T follicular helper cell (primary cell): ENCODE data around the gene SLC27A1.
"Not testable (repeated sequence)": the region's sequence is repeated elsewhere in the genome, so short reads cannot be mapped to it uniquely, and the experiment has no call there.

Source experiments
- DNase-seq: peaks from one replicate; pipeline ENCODE4 v3.0.0-alpha.2; 2020; ENCODE audit warnings: low read depth

The SLC27A1 gene

GRCh38 chr19:17456127-17456526 lies 14.2 kb upstream of the SLC27A1 start:
- DNase-seq: no peak

- DNase-seq: no peak
Observed at GRCh38 chr19:17457616-17458015, 12.7 kb upstream of the SLC27A1 start.

GRCh38 chr19:17458970-17459369 lies 11.4 kb upstream of the SLC27A1 start:
- DNase-seq: no peak

GRCh38 chr19:17460372-17461230 lies 9.7 kb upstream of the SLC27A1 start, which contains the start of gene NXNL1:
TSS of gene NXNL1 (minus strand) at chr19:17460926. CDS start at chr19:17460869, 57 bp downstream.
- DNase-seq: no peak

- DNase-seq: no peak
Observed at GRCh38 chr19:17466487-17466850, 3.9 kb upstream of the SLC27A1 start.

GRCh38 chr19:17467471-17468301 lies 2.6 kb upstream of the SLC27A1 start:
- DNase-seq: no peak

GRCh38 chr19:17468302-17469091 lies 1.8 kb upstream of the SLC27A1 start:
- DNase-seq: no peak

- no peak for DNase-seq
Observed at GRCh38 chr19:17469092-17469480, 1.2 kb upstream of the SLC27A1 start.

- peak; percentile 94 for DNase-seq
Observed at GRCh38 chr19:17469481-17470067, 750 bp upstream of the SLC27A1 start.

- DNase-seq: no peak
Observed at GRCh38 chr19:17471410-17472125, 1.2 kb downstream of the SLC27A1 start.

GRCh38 chr19:17473041-17473440 lies 2.7 kb downstream of the SLC27A1 start:
- DNase-seq: no peak

GRCh38 chr19:17475011-17475540 lies 4.8 kb downstream of the SLC27A1 start:
- DNase-seq: not testable (repeated sequence)

- no peak for DNase-seq
Observed at GRCh38 chr19:17475541-17476115, 5.3 kb downstream of the SLC27A1 start.

GRCh38 chr19:17479325-17479791 lies 9.0 kb downstream of the SLC27A1 start:
- DNase-seq: no peak

GRCh38 chr19:17481986-17482385 lies 11.7 kb downstream of the SLC27A1 start:
- DNase-seq: no peak

GRCh38 chr19:17482877-17483604 lies 12.7 kb downstream of the SLC27A1 start:
- no peak for DNase-seq

GRCh38 chr19:17483605-17484002 lies 13.3 kb downstream of the SLC27A1 start:
- no peak for DNase-seq

- DNase-seq: no peak
Observed at GRCh38 chr19:17484520-17485185, 14.3 kb downstream of the SLC27A1 start.
